ENCODE results near the gene PREP.

- TF ChIP-seq SPI1 (IDR thresholded peaks at IDR 0.05; ENCODE audit: borderline replicate concordance, low read depth), result no peak
- TF ChIP-seq CTCF (IDR thresholded peaks at IDR 0.05; ENCODE audit: insufficient read depth, low read length), result no peak
Measured at GRCh38 chr6:105382496-105382895, 20.4 kb downstream of the PREP start.
